Keratinocyte (primary cell): ENCODE measurements around the gene OFD1. TPM values are rescaled to one million over a fixed set of nuclear protein-coding genes. Genes with fewer than 3 reads are reported as not detected.

ENCODE experiments used
- DNase-seq: peaks from one replicate; pipeline ENCODE4 v3.0.0-alpha.2; 2011; ENCODE audit warnings: low read depth, missing footprints, low spot score
- FAIRE-seq: peaks from 2 replicates; lab custom pipeline; 2011; peaks lifted over from hg19 to GRCh38; lab: Jason Lieb, UNC
- H2AFZ ChIP-seq: 2 replicates; pipeline ENCODE4 v1.6.0; 2012; ENCODE audit warnings: low read length, control low read depth, inconsistent platforms; ENCODE audit not compliant: control insufficient read depth
- H3K27ac ChIP-seq: 2 replicates; pipeline ENCODE4 v1.5.1; 2011; ENCODE audit warnings: low read length; ENCODE audit not compliant: control insufficient read depth, insufficient read depth
- H3K27me3 ChIP-seq: 3 replicates; pipeline ENCODE4 v1.6.0; 2011; ENCODE audit warnings: low read length; ENCODE audit not compliant: control insufficient read depth, insufficient read depth; ENCODE audit errors: extremely low read depth
- H3K36me3 ChIP-seq, 2 experiments: 2 replicates in 1 of 2; 3 replicates in 1 of 2; pipeline ENCODE4 v1.5.1; 2011; ENCODE audit warnings: low read length in 2 of 2, mild to moderate bottlenecking in 1 of 2; ENCODE audit not compliant: control insufficient read depth in 2 of 2, insufficient read depth in 2 of 2; ENCODE audit errors: extremely low read depth in 1 of 2
- H3K4me1 ChIP-seq: 3 replicates; pipeline ENCODE4 v1.5.1; 2011; ENCODE audit warnings: low read length; ENCODE audit not compliant: control insufficient read depth, insufficient read depth; ENCODE audit errors: extremely low read depth
- H3K4me2 ChIP-seq: 3 replicates; pipeline ENCODE4 v1.6.0; 2011; ENCODE audit warnings: low read depth, low read length; ENCODE audit not compliant: control insufficient read depth, insufficient read depth; ENCODE audit errors: extremely low read depth
- H3K4me3 ChIP-seq, 3 experiments: fragments of 200-600 bp in 1 of 3; sonication (generic) in 1 of 3; 2 replicates in 2 of 3; 3 replicates in 1 of 3; pipeline ENCODE4 v1.5.1; 2011 to 2016; ENCODE audit warnings: low read length in 3 of 3, mild to moderate bottlenecking in 3 of 3, control low read depth in 2 of 3, inconsistent platforms in 1 of 3, low read depth in 1 of 3, mixed read lengths in 1 of 3, mixed run types in 1 of 3, moderate library complexity in 1 of 3; ENCODE audit not compliant: control insufficient read depth in 2 of 3, insufficient read depth in 2 of 3; ENCODE audit errors: extremely low read depth in 1 of 3
- H3K79me2 ChIP-seq: 2 replicates; pipeline ENCODE4 v1.6.0; 2012; ENCODE audit warnings: low read length; ENCODE audit not compliant: control insufficient read depth, insufficient read depth
- H3K9ac ChIP-seq: 3 replicates; pipeline ENCODE4 v1.6.0; 2011; ENCODE audit warnings: low read length; ENCODE audit not compliant: control insufficient read depth, insufficient read depth; ENCODE audit errors: extremely low read depth
- H3K9me1 ChIP-seq: 3 replicates; pipeline ENCODE4 v1.6.0; 2011; ENCODE audit warnings: low read length; ENCODE audit not compliant: control insufficient read depth, insufficient read depth; ENCODE audit errors: extremely low read depth
- H3K9me3 ChIP-seq: 2 replicates; pipeline ENCODE4 v1.5.1; 2012; ENCODE audit warnings: low read depth, low read length; ENCODE audit not compliant: control insufficient read depth
- H4K20me1 ChIP-seq: 3 replicates; pipeline ENCODE4 v1.6.0; 2011; ENCODE audit warnings: low read length; ENCODE audit not compliant: control insufficient read depth, insufficient read depth; ENCODE audit errors: extremely low read depth
- EZH2 ChIP-seq: IDR thresholded peaks from one replicate; pipeline ENCODE4 v1.6.1; 2012; ENCODE audit warnings: inconsistent platforms, mild to moderate bottlenecking, low read length, moderate library complexity
- dilution Hi-C: fragments of 300-500 bp; cut with MboI; formaldehyde crosslinking; loops from one replicate; pipeline ENCODE4 v1.7.0; 2020; ENCODE audit warnings: low sequenced_read_pairs; ENCODE audit not compliant: extremely low pct_ligation_motif_present
- polyA plus RNA-seq, 5 experiments: library from polyadenylated mRNA; depleted of rRNA in 3 of 5; stranded (reverse) in 3 of 5; stranded (forward) in 1 of 5; unstranded in 1 of 5; fragments of >200 nt; gene quantifications; 1 replicate in 1 of 5; 2 replicates in 3 of 5; 3 replicates in 1 of 5; pipeline versions ENCODE4 v1.2.1 to v1.2.3, GENCODE V29; 2011 to 2012; ENCODE audit warnings: missing spikeins in 2 of 5, low read depth in 1 of 5, low replicate concordance in 1 of 5
- TF ChIP-seq, protein P1 (sequence below), 3 experiments: IDR thresholded peaks in 1 of 3; conservative IDR thresholded peaks in 1 of 3; optimal IDR thresholded peaks in 1 of 3; 2 replicates in 2 of 3; 3 replicates in 1 of 3; pipeline versions ENCODE3 to v1.5.1; 2011; ENCODE audit warnings: low read length in 3 of 3, mild to moderate bottlenecking in 3 of 3, moderate library complexity in 2 of 3, control low read depth in 1 of 3, inconsistent platforms in 1 of 3; ENCODE audit not compliant: insufficient read depth in 2 of 3; ENCODE audit errors: extremely low read depth in 1 of 3

The OFD1 gene
- polyA plus RNA-seq, 1 donor (not counting 4 experiments of a cell fraction or from before 2014, with no cell fraction given): 18.3 TPM

- H3K4me3 ChIP-seq: no peak overlapping the region
- no peak overlapping the region for H2AFZ ChIP-seq
- no peak for FAIRE-seq
- H3K9ac ChIP-seq: no peak overlapping the region
- dilution Hi-C loops: no loop called here
- peaks cover 44% of the 10 kb centered on the region for H3K4me1 ChIP-seq
- peaks cover 53% of the 10 kb centered on the region for H3K79me2 ChIP-seq
- H3K27ac ChIP-seq: no peak overlapping the region
- no peak overlapping the region for H3K4me2 ChIP-seq
- DNase-seq: no peak
- no peaks in the 10 kb centered on the region for H3K27me3 ChIP-seq
- peaks cover 2% of the 10 kb centered on the region for H3K9me1 ChIP-seq
- H3K9me3 ChIP-seq: no peaks in the 10 kb centered on the region
- H4K20me1 ChIP-seq: no peaks in the 10 kb centered on the region
- peaks cover 2 to 3% of the 10 kb centered on the region in 2 experiments for H3K36me3 ChIP-seq
- TF ChIP-seq EZH2: no peak
- TF ChIP-seq, protein P1, sequence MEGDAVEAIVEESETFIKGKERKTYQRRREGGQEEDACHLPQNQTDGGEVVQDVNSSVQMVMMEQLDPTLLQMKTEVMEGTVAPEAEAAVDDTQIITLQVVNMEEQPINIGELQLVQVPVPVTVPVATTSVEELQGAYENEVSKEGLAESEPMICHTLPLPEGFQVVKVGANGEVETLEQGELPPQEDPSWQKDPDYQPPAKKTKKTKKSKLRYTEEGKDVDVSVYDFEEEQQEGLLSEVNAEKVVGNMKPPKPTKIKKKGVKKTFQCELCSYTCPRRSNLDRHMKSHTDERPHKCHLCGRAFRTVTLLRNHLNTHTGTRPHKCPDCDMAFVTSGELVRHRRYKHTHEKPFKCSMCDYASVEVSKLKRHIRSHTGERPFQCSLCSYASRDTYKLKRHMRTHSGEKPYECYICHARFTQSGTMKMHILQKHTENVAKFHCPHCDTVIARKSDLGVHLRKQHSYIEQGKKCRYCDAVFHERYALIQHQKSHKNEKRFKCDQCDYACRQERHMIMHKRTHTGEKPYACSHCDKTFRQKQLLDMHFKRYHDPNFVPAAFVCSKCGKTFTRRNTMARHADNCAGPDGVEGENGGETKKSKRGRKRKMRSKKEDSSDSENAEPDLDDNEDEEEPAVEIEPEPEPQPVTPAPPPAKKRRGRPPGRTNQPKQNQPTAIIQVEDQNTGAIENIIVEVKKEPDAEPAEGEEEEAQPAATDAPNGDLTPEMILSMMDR (optimal IDR thresholded peaks at IDR 0.05 in 1 of 3, IDR thresholded peaks at IDR 0.05 in 1 of 3, conservative IDR thresholded peaks at IDR 0.05 in 1 of 3; ENCODE audit: extremely low read depth in 1 of 3, insufficient read depth in 2 of 3, low read length in 3 of 3): no peak
Observed at GRCh38 chrX:13695601-13696115, 38.9 kb upstream of the OFD1 start.

GRCh38 chrX:13697455-13697854 lies 37.1 kb upstream of the OFD1 start:
- H3K4me2 ChIP-seq: no peak overlapping the region
- dilution Hi-C loops: no loop called here
- peaks cover 2% of the 10 kb centered on the region for H3K9me1 ChIP-seq
- H4K20me1 ChIP-seq: no peaks in the 10 kb centered on the region
- H3K4me1 ChIP-seq: peaks cover 34% of the 10 kb centered on the region
- H3K27ac ChIP-seq: no peak overlapping the region
- H3K9ac ChIP-seq: no peak overlapping the region
- H3K36me3 ChIP-seq: peaks cover 2 to 3% of the 10 kb centered on the region in 2 experiments
- H3K79me2 ChIP-seq: peaks cover 56% of the 10 kb centered on the region
- H2AFZ ChIP-seq: no peak overlapping the region
- no peak overlapping the region for H3K4me3 ChIP-seq
- no peak for FAIRE-seq
- no peaks in the 10 kb centered on the region for H3K27me3 ChIP-seq
- no peak for DNase-seq
- TF ChIP-seq EZH2: no peak
- TF ChIP-seq, protein P1 (optimal IDR thresholded peaks at IDR 0.05 in 1 of 3, IDR thresholded peaks at IDR 0.05 in 1 of 3, conservative IDR thresholded peaks at IDR 0.05 in 1 of 3; ENCODE audit: extremely low read depth in 1 of 3, insufficient read depth in 2 of 3, low read length in 3 of 3): no peak
- no peaks in the 10 kb centered on the region for H3K9me3 ChIP-seq
